AG04449 (cell line): ENCODE measurements around the gene MTCP1.

Experiments used
- CTCF ChIA-PET: fragments of 350-600 bp; formaldehyde crosslinking; extraction: SDS; loops from one replicate; lab custom pipeline; 2021; ENCODE audit warnings: antibody characterized with exemption; lab: Yijun Ruan, JAX
- POLR2A ChIA-PET: fragments of 400-600, 350-600 bp; formaldehyde crosslinking; extraction: SDS; loops from one replicate; lab custom pipeline; 2020; ENCODE audit warnings: antibody characterized with exemption, inconsistent platforms; lab: Yijun Ruan, JAX
- DNase-seq: peaks from one replicate; pipeline ENCODE4 v3.0.0-alpha.2; 2010; ENCODE audit warnings: low read depth, low spot score
- H3K4me3 ChIP-seq: 2 replicates; pipeline ENCODE4 v1.5.1; 2011; ENCODE audit warnings: low read depth, mild to moderate bottlenecking, control low read depth, low read length
- TF ChIP-seq, protein P1 (sequence below): IDR thresholded peaks from one replicate; pipeline ENCODE4 v1.5.1; 2011; ENCODE audit warnings: mild to moderate bottlenecking, moderate library complexity, low read length, control low read depth, inconsistent platforms; ENCODE audit not compliant: insufficient read depth; ENCODE audit errors: missing control alignments

MTCP1 gene

DNA sequence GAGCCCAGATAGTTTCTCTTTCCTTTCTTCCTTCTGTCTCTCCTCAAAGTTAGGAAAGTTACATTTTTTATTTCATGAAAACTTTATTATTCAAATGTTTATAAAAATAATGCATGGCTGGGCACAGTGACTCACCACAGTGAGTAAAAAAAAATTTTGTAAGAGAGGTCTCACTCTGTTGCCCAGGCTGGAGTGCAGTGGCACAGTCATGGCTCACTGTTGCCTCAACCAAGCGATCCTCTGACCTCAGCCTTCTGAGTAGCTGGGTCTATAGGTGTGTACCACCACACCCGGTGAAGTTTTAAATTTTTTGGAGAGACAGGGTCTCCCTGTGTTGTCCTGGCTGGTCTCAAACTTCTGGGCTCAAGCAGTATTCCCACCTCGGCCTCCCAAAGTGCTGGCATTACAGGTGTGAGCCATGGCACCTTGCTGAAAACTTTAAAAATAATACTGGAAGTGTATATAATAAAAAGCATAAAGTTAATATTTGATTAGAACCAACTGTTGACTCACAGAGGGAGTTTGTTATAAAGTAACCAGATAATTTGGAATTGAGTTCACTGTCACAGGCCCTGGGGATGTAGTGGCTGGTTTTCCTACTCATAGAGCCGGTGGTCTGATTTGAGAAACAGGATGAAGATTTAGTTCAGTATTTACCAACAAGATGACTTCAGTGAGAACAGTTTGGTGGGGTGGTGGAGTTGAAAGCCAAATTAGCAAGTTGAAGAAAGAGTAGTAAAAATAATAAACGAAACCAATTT is 18.0 kb downstream of the MTCP1 start:
- no peak for DNase-seq
- ChIA-PET POLR2A (no interaction called here), CTCF (no interaction called here)
- H3K4me3 ChIP-seq = no peak overlapping the region
- TF ChIP-seq, protein P1, sequence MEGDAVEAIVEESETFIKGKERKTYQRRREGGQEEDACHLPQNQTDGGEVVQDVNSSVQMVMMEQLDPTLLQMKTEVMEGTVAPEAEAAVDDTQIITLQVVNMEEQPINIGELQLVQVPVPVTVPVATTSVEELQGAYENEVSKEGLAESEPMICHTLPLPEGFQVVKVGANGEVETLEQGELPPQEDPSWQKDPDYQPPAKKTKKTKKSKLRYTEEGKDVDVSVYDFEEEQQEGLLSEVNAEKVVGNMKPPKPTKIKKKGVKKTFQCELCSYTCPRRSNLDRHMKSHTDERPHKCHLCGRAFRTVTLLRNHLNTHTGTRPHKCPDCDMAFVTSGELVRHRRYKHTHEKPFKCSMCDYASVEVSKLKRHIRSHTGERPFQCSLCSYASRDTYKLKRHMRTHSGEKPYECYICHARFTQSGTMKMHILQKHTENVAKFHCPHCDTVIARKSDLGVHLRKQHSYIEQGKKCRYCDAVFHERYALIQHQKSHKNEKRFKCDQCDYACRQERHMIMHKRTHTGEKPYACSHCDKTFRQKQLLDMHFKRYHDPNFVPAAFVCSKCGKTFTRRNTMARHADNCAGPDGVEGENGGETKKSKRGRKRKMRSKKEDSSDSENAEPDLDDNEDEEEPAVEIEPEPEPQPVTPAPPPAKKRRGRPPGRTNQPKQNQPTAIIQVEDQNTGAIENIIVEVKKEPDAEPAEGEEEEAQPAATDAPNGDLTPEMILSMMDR = no peak

DNA sequence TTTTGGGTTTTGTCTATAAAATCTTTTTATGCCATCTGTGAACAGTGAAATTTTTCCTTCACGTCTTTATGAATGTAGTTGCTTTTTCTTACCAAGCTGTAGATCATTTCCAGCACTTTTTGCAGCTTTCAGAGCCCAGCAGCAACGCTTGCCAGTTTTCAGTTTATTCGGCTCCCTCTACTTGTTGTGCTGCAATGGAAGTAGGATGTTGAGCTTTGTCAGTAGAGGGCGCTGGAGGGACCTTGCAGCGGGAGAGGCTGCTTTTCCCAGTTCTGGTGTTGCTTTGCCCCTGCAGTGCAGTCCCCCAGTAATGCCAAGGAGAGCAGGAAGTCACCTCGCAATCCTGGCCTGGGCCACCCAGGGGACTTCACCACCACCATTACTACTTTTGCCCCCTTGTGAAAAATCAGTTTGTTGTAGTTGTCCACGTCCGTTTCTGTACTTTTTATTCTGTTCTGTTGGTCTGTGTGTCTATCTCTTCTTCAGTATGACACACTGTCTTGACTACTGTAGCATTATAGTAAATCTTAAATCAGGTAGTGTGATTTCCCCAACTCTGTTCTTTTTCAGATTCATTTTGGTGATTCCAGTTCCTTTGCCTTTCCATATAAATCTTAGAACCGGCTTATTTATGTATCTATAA is 21.8 kb downstream of the MTCP1 start:
- CTCF ChIA-PET = interaction anchor here (0.9 to 1.4 kb wide), 5 partner anchors 9 to 558 kb away, joined by 3 to 6 read pairs (median 3); no protein-coding TSS in a partner anchor
- DNase-seq = no peak
- TF ChIP-seq, protein P1 = peak; percentile 46
- H3K4me3 ChIP-seq = no peak overlapping the region
- POLR2A ChIA-PET = no interaction called here

- TF ChIP-seq, protein P1 = no peak
- ChIA-PET POLR2A (interaction anchor here (1.0 kb wide), 1 partner anchor 20 kb away, joined by 3 read pairs; the partner anchor contains the start of gene FUNDC2), CTCF (interaction anchor here (1.2 to 3.1 kb wide), 4 partner anchors 8 to 129 kb away, joined by 4 to 17 read pairs (median 6); no protein-coding TSS in a partner anchor)
- DNase-seq = no peak
- no peak overlapping the region for H3K4me3 ChIP-seq
Measured at GRCh38 chrX:155046811-155047528, 24.0 kb downstream of the MTCP1 start.

DNA sequence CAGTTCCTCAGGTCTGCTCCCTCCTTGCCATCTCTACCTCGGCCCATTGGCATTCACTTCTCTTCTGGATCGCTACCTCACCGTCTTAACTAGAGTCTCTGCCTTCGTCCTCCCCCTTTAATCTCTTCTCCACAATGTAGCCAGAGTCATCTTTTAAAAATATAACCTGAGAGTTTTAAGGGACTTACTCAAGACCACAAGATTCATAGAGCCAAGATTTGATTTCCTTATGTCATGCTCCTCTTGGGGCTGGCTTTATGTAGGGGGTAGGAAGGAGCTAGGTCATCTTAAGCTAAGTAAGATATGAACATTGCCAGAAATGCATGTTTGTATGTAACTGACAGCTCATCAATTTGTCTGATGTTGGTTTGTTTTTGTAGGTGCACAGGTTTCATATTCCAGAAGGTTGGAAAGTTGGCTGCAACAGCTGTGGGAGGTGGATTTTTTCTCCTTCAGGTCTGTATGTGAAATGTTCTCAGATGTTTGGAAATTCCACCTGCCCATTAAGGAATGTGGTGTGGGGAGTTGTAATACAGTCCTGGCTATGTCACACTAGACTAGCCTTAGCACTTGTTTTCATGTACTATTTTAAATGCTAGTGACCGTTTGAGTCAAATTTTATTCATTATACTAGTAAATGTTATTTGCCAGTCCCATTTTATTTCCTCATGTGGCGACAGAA is 24.7 kb downstream of the MTCP1 start:
- H3K4me3 ChIP-seq = no peak overlapping the region
- TF ChIP-seq, protein P1 = no peak
- no peak for DNase-seq
- ChIA-PET POLR2A (no interaction called here), CTCF (interaction anchor here (1.2 to 3.1 kb wide), 4 partner anchors 9 to 128 kb away, joined by 4 to 17 read pairs (median 6); no protein-coding TSS in a partner anchor)

- POLR2A ChIA-PET = no interaction called here
- TF ChIP-seq, protein P1 = no peak
- CTCF ChIA-PET = no interaction called here
- DNase-seq = no peak
- no peak overlapping the region for H3K4me3 ChIP-seq
Measured at GRCh38 chrX:155035688-155036087, 35.2 kb downstream of the MTCP1 start.
